Fibroblast of skin of scalp (primary cell): ENCODE measurements around the gene AFF3.
"Not testable (repeated sequence)": the region's sequence is repeated elsewhere in the genome, so short reads cannot be mapped to it uniquely, and the experiment has no call there.

Source experiments
- DNase-seq: peaks from one replicate; pipeline ENCODE4 v3.0.0-alpha.2; 2013

Gene AFF3

DNA sequence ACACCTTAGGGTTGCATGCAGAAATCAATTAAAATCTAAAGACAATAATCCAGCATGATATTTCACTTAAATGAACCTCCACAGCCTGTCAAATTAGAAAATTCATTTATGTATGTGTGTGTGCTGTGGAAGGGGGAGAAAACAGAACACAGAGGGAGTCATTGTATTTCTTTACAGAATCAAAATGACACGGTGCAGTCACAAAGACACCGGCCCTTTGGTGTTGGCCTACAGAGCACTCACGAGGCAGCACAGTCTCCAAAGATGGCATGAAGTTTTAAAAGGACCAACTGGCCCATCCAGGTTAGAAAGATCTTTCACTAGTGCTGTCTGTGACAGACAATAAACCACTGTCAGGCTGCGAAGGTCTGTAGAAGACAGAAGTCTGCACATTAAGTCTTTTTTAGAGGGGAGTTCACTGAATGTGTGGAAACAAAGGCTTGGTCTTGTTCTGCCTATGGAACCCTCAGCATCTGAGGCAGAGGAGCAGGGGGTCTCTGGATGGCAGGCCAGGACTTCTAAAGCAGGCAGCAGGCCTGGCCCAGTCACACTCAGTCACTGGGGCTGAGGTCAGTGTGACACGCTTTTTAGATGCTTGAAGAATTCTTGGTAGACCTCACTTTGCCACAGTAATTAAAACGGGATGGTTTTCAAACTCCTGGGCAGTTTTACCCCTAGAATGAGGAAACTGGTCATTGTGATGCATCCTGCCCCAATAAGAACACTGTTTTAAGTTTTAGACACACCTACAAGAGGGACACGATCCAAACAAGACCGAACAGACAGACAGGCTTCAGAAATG is 184.9 kb downstream of the AFF3 start:
- peak; percentile 73 for DNase-seq

DNA sequence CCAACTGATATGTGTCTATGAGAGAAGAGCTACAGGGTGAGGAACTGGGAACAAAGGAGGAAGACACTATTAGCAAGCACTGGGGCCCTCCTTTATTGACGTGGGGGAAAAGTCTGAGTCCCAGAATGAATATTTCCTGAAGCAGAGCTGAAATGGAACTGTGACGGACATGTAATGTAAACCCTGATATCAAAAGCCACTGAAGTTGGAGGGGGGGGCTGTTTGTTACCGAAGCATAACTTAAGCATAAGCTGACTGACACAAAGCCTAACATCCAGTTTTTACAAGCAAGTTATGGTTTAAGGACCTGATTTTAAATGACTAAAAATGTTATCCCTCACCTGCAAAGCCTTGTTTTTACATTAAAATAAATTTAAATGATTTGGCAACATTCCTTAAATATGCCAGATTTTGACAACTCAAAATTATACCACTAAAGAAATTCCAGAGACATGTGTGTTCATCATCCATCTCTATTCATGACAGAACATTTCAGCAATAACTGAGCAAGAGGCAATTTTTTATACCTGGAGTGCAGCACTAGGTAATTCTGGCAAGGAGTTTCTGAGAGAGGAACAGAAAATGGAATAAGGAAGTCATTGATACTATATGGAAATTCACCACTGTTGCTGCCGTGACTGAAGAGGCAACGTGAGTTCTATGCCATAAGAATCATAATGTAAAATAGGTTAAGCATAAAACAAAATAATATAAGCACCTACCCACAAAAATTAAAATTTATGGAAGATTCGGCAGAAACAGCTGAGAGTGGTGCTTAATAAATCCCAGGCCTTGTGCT is 186.0 kb downstream of the AFF3 start:
- no peak for DNase-seq

DNA sequence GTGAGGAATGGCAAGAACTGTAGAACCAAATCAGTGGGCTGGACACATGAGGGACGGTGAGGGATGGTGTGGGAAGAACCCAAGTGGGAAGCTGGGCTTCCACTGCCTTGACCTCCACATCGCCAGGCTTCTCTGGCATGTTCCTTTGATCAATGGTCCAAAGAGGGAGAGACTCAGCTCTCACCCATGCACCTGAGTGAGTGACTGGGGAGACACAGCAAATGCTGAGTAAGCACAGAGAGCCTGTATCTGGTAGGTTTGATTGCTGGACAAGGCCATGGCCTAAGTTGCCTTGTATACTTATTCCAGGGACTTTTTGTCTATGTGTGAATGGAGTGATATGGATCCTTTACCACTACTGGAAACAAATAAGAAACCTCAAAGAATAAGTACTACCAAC is 188.6 kb downstream of the AFF3 start:
- no peak for DNase-seq

DNA sequence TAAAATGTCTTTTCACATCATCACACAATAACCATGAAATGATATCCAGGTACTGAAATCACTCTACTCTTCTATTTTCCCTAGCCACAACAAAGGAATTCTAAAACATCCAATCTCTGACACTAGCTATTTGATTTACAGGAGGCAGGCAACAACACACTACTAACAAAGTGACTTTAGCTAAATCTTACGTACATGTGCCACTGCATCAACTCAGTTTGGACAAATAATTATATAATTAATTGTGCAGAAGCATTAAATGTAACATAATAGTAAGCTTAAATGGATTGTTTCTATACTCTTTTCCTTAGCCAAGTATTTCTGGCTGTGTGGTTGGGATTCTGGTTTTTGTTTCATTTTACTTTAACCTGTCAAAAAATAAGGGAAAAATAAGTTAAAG is 192.4 kb downstream of the AFF3 start:
- DNase-seq, result no peak

DNA sequence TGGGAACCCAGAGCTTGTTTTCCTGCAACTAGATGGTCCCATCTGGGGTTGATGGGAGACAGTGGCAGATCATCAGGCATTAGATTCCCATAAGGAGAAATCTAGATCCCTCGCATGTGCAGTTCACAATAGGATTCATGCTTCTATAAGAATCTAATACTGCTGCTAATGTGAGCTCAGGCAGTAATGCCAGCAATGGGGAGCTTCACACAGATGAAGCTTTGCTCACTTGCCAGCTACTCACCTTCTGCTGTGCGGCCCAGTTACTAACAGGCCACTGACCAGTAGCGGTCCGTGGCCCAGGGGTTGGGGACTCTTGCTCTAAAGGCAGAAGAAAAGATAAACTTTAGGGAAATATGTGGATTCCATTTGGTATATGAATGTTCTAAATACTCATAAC is 192.9 kb downstream of the AFF3 start:
- no peak for DNase-seq

DNA sequence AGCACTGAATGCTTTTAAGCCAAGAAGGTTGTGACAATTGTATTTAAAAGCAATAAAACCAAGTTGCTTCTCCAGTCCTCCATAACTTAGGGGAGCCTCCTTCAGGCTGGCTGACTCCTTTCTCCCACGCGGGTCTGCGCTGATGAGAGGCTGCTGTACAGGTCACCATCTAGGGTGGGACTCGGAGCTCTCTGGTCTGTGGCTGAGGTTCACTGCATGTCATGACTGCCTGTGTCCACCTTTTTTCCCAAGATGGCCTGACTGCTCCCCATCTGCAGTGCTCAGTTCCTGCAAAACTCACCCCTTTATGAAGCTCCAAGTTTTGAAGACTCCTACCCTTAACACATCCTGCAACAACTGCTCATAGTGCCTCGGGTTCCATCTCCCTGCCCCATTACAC is 194.4 kb downstream of the AFF3 start:
- DNase-seq, result no peak

DNA sequence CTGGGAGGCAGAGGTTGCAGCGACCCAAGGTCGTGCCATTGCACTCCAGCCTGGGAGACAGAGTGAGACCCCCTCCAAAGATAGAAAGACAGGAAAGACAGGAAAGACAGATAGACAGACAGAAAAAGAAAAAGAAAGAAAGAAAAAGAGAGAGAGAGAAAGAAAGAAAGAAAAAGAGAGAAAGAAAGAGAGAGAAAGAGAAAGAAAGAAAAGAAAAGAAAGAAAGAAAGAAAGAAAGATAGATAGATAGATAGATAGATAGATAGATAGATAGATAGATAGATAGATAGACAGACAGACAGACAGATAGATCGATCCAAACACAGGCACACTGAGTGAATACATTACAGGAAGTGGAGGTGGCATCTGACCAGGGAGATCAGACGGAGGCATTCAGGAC is 195.0 kb downstream of the AFF3 start:
- not testable (repeated sequence) for DNase-seq

DNA sequence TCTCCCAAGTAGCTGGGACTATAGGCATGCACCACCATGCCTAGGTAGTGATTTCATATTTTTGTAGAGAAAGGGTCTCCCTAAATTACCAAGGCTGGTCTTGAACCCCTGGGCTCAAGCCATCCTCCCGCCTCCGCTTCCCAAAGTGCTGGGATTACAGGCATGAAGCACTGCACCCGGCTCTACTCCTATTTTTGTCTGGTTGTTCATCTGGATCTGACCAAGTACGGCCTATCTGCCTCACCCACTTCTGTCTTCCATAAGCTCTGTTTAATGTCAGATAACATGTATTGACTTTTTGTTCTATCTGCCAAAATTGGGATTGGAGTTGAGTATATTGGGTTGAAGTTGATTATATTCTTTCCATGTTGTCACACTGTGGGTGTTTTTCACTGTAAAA is 198.4 kb downstream of the AFF3 start:
- no peak for DNase-seq

DNA sequence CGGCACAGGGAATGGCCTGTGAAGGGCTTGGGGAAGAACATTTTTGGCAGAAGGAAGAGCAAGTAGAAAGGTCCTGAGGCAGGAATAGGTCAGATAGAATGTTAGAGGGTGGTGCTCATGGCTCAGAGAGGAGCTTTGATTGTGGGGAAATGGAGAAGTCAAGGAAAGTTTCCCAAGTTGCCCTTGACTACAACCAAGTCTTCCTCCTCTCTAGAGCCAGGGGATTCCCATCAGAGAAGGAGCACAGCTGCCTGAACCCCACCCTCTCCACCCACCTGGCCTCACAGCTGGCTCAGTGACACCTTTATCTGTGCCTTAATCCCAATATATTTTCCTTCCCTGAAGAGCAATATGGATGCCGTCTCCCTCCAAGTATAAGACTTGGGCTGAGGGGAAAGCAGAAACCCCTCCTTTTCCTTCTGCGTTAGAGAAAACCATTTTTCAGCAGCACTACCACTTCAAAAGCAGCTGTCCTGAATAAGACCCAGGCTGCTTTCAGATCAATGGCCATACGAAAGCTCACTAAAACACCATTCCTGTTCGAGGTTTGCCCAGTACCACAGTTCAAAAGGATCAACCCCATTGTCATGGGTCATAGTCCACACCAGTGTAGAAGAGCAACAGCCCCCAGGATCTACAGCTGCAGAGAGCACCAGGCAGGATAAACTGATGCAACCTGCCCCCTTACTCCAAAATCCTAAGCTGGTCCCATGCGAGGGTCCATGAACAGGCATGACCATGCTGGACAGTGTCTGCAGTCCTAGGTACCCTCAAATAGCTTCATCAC is 199.6 kb downstream of the AFF3 start:
- DNase-seq, result no peak

DNA sequence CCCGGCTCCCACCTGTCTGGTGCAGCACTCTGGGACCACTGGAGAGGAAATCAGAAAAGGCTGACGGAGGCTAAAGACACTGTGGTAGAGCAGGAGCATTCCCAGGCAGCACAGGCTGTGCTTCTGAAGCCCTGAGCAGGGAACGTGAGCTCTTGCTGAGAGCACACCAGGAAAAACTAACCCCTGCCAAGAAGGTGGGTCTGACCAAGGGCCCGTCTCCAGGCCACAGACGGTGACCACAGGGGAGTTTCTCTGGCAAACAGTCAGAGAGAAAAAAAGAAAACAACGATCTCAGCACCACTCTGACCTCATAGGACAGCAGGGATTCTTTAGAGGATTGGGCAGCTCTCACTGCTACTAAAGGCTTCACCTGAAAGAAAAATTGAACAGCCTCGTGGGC is 201.4 kb downstream of the AFF3 start:
- DNase-seq, result peak; percentile 57

DNA sequence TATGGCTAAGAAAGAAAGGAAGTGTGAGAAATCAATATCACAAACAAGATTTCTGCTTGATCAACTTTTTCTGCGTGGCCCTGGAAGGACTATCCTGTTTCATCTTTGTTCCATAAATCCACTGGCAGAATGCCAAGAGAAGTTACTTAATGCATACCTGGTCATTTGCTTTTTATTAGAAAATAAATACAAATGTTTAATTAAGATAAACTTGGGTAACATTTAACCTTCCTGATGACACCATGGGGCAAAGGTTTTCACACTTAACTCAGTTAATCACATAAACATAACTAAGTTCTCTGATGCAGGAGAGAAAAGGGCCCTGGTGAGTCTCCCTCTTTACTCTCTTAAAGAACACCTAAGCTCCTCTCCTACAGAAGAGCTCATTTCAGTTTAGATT is 203.3 kb downstream of the AFF3 start:
- no peak for DNase-seq

DNA sequence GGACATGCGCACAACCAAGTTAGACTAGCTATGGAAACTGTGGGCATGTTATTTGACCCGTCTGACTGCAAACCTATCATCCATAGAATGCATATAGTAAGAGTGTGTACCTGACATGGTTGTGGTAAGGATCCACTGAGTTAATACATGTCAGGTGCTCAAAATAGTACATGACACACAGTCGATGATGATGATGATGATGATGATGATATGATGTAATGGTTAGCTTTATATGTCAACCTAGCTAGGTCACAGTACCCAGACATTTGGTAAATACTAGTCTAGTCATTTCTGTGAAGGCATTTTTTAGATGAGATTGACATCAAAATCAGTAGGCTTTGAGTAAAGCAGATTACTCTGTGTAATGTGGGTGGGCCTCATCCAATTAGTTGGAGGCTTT is 204.1 kb downstream of the AFF3 start:
- no peak for DNase-seq

DNA sequence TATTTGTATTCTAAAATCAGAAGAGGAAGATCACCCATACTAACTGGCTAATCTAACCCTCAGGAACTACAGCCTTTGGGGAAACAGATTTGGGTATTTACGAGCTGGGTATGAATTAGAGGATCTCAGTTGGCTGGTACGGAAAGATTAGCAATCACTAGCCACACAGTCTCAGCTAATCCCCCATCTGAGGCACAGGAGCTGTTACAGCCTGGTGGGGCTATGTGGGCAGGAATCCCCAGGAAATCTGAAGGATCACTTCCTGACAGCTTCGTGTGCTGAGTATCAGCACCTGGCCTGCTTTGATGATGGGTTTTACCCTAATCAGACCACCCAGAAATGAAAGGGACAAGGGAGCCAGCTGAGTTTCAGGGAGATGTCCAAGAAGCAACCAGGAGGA is 206.3 kb downstream of the AFF3 start:
- no peak for DNase-seq

DNA sequence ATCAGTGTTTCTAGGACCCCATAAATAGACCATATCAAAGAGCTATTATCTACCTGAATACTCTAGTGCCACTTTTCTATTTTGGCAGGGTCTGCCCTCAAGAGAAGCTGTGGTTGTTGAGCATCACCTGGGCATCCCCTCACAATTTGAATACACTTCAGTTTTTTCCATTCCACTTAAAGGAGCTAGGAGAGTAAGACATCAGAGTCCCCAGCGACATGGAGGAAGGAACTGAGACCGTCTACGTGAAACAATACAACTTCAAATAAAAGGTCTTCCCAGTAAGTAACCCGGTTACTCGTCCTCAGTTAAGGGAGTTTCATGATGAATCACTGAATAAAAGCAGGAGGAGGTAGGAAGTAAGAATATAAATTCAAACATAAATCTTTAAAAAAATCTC is 206.7 kb downstream of the AFF3 start:
- DNase-seq, result no peak

DNA sequence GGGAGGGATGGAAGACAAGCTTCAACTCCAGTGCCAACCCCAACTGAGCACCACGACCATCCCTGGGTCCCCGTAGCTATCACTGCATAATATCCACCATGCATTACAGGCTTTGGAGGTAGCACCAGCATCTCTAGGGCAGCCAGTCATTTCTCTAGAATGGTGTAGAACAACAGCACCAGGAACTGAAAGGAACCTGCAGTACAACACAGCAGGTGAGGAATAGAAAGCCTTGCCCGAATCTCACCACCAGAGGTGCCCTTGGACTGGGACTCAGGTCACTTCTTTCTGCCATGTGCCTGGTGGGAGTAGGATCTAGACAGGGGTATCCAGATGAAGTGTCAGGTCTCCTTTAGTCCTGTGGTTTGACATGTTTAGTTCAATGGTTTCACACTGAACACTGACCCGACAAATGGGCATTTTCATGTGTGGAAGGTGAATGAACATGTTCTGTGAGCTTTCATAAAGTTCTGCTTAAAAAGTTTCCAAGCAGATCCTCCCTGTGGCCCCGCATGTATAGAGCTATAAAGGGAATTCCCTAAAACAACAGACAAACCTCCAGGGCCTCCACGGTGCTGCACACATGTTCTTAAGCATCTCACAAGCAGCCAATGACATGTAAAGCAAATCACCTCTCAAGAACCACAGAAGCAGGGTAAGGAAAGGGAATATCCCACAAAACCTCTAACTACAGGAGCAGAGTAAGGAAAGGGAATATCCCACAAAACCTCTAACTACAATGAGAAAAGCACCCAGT is 208.3 kb downstream of the AFF3 start:
- no peak for DNase-seq

DNA sequence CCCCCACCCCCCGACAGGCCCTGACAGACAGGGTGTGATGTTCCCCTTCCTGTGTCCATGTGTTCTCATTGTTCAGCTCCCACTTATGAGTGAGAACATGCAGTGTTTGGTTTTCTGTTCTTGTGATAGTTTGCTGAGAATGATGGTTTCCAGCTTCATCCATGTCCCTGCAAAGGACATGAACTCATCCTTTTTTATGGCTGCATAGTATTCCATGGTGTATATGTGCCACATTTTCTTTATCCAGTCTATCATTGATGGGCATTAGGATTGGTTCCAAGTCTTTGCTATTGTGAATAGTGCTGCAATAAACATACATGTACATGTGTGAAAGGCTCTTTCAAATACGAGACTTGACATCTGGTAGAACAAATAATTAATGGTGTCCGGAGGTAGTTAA is 208.9 kb downstream of the AFF3 start:
- not testable (repeated sequence) for DNase-seq

DNA sequence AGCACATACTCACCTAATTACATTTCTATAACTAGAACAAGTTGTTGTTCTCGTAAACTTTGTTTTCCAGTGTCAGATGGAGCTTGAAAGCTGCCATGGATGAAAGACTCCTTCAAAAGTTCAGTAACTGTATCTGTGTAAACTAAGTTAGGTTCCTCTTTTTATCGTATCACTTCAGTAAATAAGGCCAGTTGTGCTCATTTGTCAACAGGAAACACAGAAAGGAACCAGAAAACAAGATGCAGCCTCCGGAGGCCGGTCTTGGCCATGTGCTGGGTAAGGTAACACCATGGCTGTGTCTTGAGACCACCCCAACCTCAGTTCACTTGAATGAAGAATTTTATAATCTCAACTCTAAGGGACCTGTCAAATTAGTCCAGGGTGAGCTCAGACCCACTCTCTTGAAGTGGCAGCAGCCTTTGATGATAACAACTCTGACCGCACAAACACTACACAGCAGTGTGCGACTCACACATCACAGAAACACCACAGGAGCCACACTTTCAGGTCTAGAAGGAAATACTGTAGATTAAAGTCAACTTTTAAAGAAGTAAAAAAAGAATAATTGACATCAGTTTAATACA is 213.8 kb downstream of the AFF3 start:
- DNase-seq, result no peak

DNA sequence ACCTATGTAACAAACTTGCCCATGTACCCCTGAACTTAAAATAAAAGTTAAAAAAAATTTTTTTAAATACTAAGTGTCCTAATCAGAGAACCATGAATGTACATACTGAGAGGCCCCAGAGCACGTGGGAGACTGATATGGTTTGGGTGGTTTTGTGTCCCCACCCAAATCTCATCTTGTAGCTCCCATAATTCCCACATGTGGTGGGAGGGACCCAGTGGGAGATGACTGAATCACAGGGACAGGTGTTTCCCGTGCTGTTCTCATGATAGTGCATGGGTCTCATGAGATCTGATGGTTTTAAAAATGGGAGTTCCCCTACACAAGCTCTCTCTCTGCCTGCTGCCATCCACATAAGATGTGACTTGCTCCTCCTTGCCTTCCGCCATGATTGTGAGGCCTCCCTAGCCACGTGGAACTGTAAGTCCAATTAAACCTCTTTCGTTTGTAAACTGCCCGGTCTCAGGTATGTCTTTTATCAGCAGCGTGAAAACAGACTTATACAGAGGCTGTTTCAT is 214.6 kb downstream of the AFF3 start:
- DNase-seq, result not testable (repeated sequence)

DNA sequence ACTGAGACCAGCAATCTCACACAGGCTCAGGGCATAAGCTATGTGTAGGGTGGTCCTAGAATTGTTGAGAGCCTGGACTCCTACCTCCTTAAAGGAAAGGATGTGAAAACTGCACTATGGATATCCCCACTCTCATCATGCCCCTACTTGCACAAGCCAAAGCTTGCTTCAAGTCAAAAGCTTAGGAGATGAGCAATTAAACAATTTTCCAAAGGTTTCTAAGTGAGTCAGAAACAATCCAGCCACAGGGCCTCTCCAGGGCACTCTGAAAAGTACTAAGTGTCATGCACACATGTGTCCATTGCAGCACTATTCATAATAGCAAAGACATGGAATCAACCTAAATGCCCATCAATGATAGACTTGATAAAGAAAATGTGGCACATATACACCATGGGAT is 215.4 kb downstream of the AFF3 start:
- peak; percentile 55 for DNase-seq

DNA sequence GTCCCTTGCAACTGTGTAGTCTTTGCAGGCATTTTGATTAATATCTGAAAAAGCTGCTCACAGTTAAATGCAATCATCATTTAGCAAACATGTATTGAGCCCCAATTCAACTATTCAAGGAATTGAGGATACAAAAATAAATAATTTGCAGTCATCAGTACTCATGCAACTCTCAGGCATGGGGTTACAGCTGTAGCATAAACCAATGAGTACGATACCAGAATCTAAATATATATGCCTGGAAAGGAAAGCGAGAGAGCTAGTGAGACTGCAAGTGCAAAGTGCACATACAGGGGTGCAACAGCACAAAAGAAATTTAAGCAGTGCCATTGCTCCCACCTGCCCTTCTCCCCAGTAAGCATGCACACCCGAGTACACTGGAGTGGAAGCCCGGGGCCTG is 216.4 kb downstream of the AFF3 start:
- DNase-seq, result no peak

DNA sequence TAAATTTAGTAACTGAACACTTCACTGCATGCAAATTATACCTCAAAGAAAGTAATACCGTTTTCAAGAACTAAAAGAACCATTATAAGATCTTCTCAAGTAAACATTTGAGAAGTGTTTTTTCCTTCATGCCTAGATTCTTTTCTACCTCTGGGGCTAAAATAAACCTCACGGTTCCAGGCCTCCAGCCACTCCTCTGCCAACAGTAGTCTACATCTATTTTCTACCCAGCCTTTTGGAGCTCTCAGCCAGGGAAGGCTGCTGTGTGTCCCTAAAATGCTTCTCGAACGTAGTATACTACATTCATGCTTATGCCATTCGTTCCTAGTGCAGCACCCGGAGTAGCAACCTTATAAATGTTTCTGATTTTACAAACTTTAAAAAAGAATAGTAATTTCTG is 219.7 kb downstream of the AFF3 start:
- no peak for DNase-seq

DNA sequence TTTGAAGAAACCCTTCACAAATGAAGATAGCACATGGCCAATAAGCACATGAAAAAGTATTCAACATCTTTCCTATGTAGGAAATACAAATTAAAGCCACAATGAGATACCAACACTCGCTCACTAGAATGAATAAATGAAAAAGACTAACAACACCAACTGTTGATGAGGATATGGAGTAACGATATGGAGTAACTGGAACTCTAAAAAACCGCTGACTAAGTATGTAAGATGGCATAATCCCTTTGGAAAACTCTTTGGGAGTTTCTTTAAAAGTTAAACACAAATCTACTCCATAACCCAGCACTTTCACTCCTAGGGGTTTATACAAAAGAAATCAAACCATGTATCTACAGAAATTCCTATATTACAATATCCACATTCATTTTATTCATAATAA is 220.5 kb downstream of the AFF3 start:
- DNase-seq, result no peak
